HepG2 (cell line): Measurements from ENCODE around the gene HYAL1. TPM values are rescaled to one million over a fixed set of nuclear protein-coding genes. Genes with fewer than 3 reads are reported as not detected.

Experiments
- ATAC-seq: fragments of 200-7000 bp; cut with Tn5 transposase; 3 replicates; pipeline ENCODE4 v1.9.1; 2020; ENCODE audit warnings: mild to moderate bottlenecking, moderate library complexity
- BruUV-seq: library from RNA; stranded (reverse); fragments of 400-500 nt; replicated peaks from 2 replicates; lab custom pipeline; 2021; lab: Mats Ljungman, UMichigan
- CTCF ChIA-PET: fragments of 300-600 bp; formaldehyde crosslinking; extraction: SDS; loops from one replicate; lab custom pipeline; 2021; ENCODE audit warnings: low total read pairs, inconsistent platforms, low intra/inter-chr PET ratio; lab: Yijun Ruan, JAX
- POLR2A ChIA-PET: fragments of 350-600 bp; sonication (Branson Sonifier 250); formaldehyde crosslinking; loops from one replicate; lab custom pipeline; 2020; ENCODE audit warnings: antibody characterized with exemption, inconsistent platforms; lab: Yijun Ruan, JAX
- DNase-seq: peaks from one replicate; pipeline ENCODE4 v3.0.0-alpha.2; 2015; ENCODE audit warnings: low spot score
- FAIRE-seq: peaks from 3 replicates; lab custom pipeline; 2011; peaks lifted over from hg19 to GRCh38; lab: Jason Lieb, UNC
- H2AFZ ChIP-seq: one replicate; pipeline ENCODE4 v1.6.1; 2011; ENCODE audit warnings: low read length, inconsistent platforms
- H3K27ac ChIP-seq: fragments of 300-600 bp; 3 replicates; pipeline ENCODE4 v1.8.0; 2011; ENCODE audit warnings: mixed run types, mild to moderate bottlenecking, mixed read lengths, low read length, inconsistent platforms; ENCODE audit not compliant: insufficient read depth; ENCODE audit errors: extremely low read length
- H3K27me3 ChIP-seq, 2 experiments: fragments of 200-600 bp in 1 of 2; 2 replicates in 1 of 2; 3 replicates in 1 of 2; pipeline versions ENCODE4 v1.6.0 to v1.8.0; 2011; ENCODE audit warnings: low read length in 2 of 2, mild to moderate bottlenecking in 2 of 2, moderate library complexity in 2 of 2, inconsistent platforms in 1 of 2; ENCODE audit not compliant: insufficient read depth in 2 of 2, control insufficient read depth in 1 of 2
- H3K36me3 ChIP-seq, 2 experiments: fragments of 200-600 bp in 1 of 2; replicated peaks in 1 of 2; 2 replicates in 1 of 2; 3 replicates in 1 of 2; pipeline versions ENCODE4 v1.5.1 to v1.8.0; 2011; ENCODE audit warnings: low read length in 2 of 2, inconsistent platforms in 1 of 2; ENCODE audit not compliant: insufficient read depth in 2 of 2, control insufficient read depth in 1 of 2
- H3K4me1 ChIP-seq: 2 replicates; pipeline ENCODE4 v1.5.1; 2012; ENCODE audit warnings: low read length, inconsistent platforms; ENCODE audit not compliant: insufficient read depth
- H3K4me2 ChIP-seq: 2 replicates; pipeline ENCODE4 v1.6.0; 2011; ENCODE audit warnings: low read depth, low read length, inconsistent platforms
- H3K4me3 ChIP-seq, 3 experiments: fragments of 200-600 bp in 1 of 3; sonication (generic), shearing (Covaris generic) in 1 of 3; replicated peaks in 1 of 3; 2 replicates each; pipeline ENCODE4 v1.5.1; 2011 to 2016; ENCODE audit warnings: low read length in 3 of 3, inconsistent platforms in 2 of 3, low read depth in 2 of 3, mild to moderate bottlenecking in 2 of 3, control low read depth in 1 of 3, mixed read lengths in 1 of 3; ENCODE audit not compliant: insufficient read depth in 1 of 3
- H3K79me2 ChIP-seq: one replicate; pipeline ENCODE4 v1.6.1; 2011; ENCODE audit warnings: low read length, inconsistent platforms; ENCODE audit not compliant: insufficient read depth
- H3K9ac ChIP-seq: 2 replicates; pipeline ENCODE4 v1.6.0; 2011; ENCODE audit warnings: mild to moderate bottlenecking, low read depth, low read length, inconsistent platforms; ENCODE audit not compliant: insufficient read depth
- H3K9me3 ChIP-seq: 2 replicates; pipeline ENCODE4 v1.5.1; 2012; ENCODE audit warnings: mild to moderate bottlenecking, low read length
- H4K20me1 ChIP-seq: 2 replicates; pipeline ENCODE4 v1.6.0; 2011; ENCODE audit warnings: inconsistent platforms, mild to moderate bottlenecking, low read length, moderate library complexity; ENCODE audit not compliant: insufficient read depth
- ARID4A ChIP-seq: sonication (generic); formaldehyde crosslinking; IDR thresholded peaks from 2 replicates; pipeline ENCODE4 v1.5.0; 2020; ENCODE audit warnings: mild to moderate bottlenecking, missing genetic modification reagents, borderline replicate concordance
- ARNT ChIP-seq: fragments of 450-650 bp; IDR thresholded peaks from 2 replicates; pipeline ENCODE4 v1.6.1; 2017
- ATM ChIP-seq: fragments of 450-650 bp; IDR thresholded peaks from 2 replicates; pipeline ENCODE4 v1.7.1; 2017; ENCODE audit warnings: mild to moderate bottlenecking, borderline replicate concordance
- ELF3 ChIP-seq: IDR thresholded peaks from 2 replicates; pipeline ENCODE4 v1.6.1; 2016; ENCODE audit warnings: missing genetic modification reagents, missing compliant biosample characterization
- HIC2 ChIP-seq: sonication (generic); formaldehyde crosslinking; IDR thresholded peaks from 2 replicates; pipeline ENCODE4 v1.9.0; 2022; ENCODE audit warnings: low read depth, missing genetic modification reagents
- PPARG ChIP-seq: conservative IDR thresholded peaks from 2 replicates; pipeline ENCODE4 v1.6.1; 2016; ENCODE audit warnings: missing biosample characterization, missing genetic modification reagents
- SIN3B ChIP-seq: fragments of 150-350 bp; IDR thresholded peaks from 2 replicates; pipeline ENCODE4 v1.6.1; 2014; ENCODE audit warnings: low read length
- SNAI1 ChIP-seq: sonication (generic); formaldehyde crosslinking; IDR thresholded peaks from 2 replicates; pipeline ENCODE4 v1.5.0; 2020; ENCODE audit warnings: mild to moderate bottlenecking, missing genetic modification reagents, borderline replicate concordance
- SSRP1 ChIP-seq: IDR thresholded peaks from 2 replicates; pipeline ENCODE4 v1.6.1; 2016; ENCODE audit warnings: control low read depth
- TARDBP ChIP-seq: sonication (generic); formaldehyde crosslinking; IDR thresholded peaks from 2 replicates; pipeline ENCODE4 v1.8.0; 2022; ENCODE audit warnings: mild to moderate bottlenecking, missing genetic modification reagents
- ZBTB37 ChIP-seq: sonication (generic); formaldehyde crosslinking; IDR thresholded peaks from 2 replicates; pipeline ENCODE4 v1.4.0; 2020; ENCODE audit warnings: mild to moderate bottlenecking, missing genetic modification reagents
- ZBTB8A ChIP-seq: sonication (generic); formaldehyde crosslinking; IDR thresholded peaks from 2 replicates; pipeline ENCODE4 v1.4.0; 2020; ENCODE audit warnings: mild to moderate bottlenecking, low read depth, missing genetic modification reagents, borderline replicate concordance
- ZNF224 ChIP-seq: sonication (generic); formaldehyde crosslinking; IDR thresholded peaks from 2 replicates; pipeline ENCODE4 v1.5.0; 2020; ENCODE audit warnings: mild to moderate bottlenecking, missing genetic modification reagents
- ZNF260 ChIP-seq: sonication (generic); formaldehyde crosslinking; IDR thresholded peaks from 2 replicates; pipeline ENCODE4 v1.4.0; 2020; ENCODE audit warnings: missing genetic modification reagents, low read depth, mild to moderate bottlenecking, borderline replicate concordance
- ZNF83 ChIP-seq: sonication (generic); formaldehyde crosslinking; IDR thresholded peaks from 2 replicates; pipeline ENCODE4 v1.4.0; 2020; ENCODE audit warnings: missing genetic modification reagents, mild to moderate bottlenecking, borderline replicate concordance
- WGBS: methylation state at CpG from one replicate; pipeline ENCODE4 v1.1.6; 2017; ENCODE audit warnings: low lambda C conversion rate; 5-methylcytosine and 5-hydroxymethylcytosine counted together
- in situ Hi-C: cut with HindIII; loops from 2 replicates; pipeline ENCODE4 v1.10.0; 2017; ENCODE audit warnings: low pct_unique_long_range_greater_than_20kb; ENCODE audit not compliant: extremely low pct_ligation_motif_present
- intact Hi-C: fragments of 100-400 bp; cut with micrococcal nuclease; formaldehyde crosslinking; loops from one replicate; pipeline ENCODE4 v1.10.0; 2022; ENCODE audit not compliant: unreplicated experiment
- polyA plus RNA-seq, 8 experiments: library from polyadenylated mRNA; depleted of rRNA in 3 of 8; stranded (reverse) in 7 of 8; unstranded in 1 of 8; fragments of >200 nt; fragmentation: Illumina TruSeq in 4 of 8; extraction: Trizol in 4 of 8; gene quantifications; 2 replicates each; pipeline versions ENCODE4 v1.2.1 to v1.2.3, GENCODE V29; 2011 to 2016; ENCODE audit warnings: low read depth in 4 of 8, missing spikeins in 1 of 8, mixed read lengths in 1 of 8; ENCODE audit not compliant: insufficient read depth in 1 of 8
- total RNA-seq, 5 experiments: library from RNA; depleted of rRNA; stranded (reverse); fragments of >200 nt; fragmentation: Illumina TruSeq; extraction: Trizol; gene quantifications; 2 replicates each; pipeline ENCODE4 v1.2.3, GENCODE V29; 2016; ENCODE audit warnings: low read depth in 1 of 5
- TF ChIP-seq, protein P1 (sequence below): sonication (generic); formaldehyde crosslinking; IDR thresholded peaks from 2 replicates; pipeline ENCODE4 v1.4.0; 2020; ENCODE audit warnings: missing genetic modification reagents
- TF ChIP-seq, protein P2 (sequence below): sonication (generic); formaldehyde crosslinking; IDR thresholded peaks from 2 replicates; pipeline ENCODE4 v1.4.0; 2020; ENCODE audit warnings: missing genetic modification reagents

The HYAL1 gene
- total and polyA plus RNA-seq, 2 of the 13 experiments (the other 11 are each of a cell fraction or from before 2014, with no cell fraction given) = 76.5 to 193 TPM

DNA sequence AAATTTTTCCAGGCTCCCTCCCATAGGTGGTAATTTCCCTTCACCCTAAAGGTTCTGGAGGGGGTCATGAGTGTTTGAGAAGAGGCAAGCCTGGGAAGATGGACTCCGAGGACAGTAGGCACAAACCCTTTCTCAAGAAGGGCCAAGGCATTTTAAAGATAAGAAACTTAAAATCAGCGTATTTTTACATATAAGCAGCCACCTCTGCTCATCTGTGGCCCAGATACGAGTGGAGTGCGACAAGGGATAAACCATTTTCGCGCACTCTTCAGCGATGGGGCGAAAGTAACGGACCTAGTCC lies 36.7 kb upstream of the HYAL1 start:
- H2AFZ ChIP-seq = no peak overlapping the region
- DNase-seq = no peak
- no peak overlapping the region for H3K4me3 ChIP-seq
- CTCF ChIA-PET = no interaction called here
- intact Hi-C loops = loop anchor here (10.0 kb wide), 1 partner anchor 205 kb away; no protein-coding TSS in a partner anchor
- TF ChIP-seq, protein P1, sequence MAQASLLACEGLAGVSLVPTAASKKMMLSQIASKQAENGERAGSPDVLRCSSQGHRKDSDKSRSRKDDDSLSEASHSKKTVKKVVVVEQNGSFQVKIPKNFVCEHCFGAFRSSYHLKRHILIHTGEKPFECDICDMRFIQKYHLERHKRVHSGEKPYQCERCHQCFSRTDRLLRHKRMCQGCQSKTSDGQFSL = no peak
- TF ChIP-seq ZNF260 = no peak
- no peak for TF ChIP-seq ZNF83 (CRISPR knock-in tag)
- TF ChIP-seq, protein P2, sequence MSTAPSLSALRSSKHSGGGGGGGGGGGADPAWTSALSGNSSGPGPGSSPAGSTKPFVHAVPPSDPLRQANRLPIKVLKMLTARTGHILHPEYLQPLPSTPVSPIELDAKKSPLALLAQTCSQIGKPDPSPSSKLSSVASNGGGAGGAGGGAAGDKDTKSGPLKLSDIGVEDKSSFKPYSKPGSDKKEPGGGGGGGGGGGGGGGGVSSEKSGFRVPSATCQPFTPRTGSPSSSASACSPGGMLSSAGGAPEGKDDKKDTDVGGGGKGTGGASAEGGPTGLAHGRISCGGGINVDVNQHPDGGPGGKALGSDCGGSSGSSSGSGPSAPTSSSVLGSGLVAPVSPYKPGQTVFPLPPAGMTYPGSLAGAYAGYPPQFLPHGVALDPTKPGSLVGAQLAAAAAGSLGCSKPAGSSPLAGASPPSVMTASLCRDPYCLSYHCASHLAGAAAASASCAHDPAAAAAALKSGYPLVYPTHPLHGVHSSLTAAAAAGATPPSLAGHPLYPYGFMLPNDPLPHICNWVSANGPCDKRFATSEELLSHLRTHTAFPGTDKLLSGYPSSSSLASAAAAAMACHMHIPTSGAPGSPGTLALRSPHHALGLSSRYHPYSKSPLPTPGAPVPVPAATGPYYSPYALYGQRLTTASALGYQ (CRISPR knock-in tag) = no peak
- no peak for TF ChIP-seq SNAI1 (CRISPR knock-in tag)
- no peak for TF ChIP-seq TARDBP (CRISPR knock-in tag)
- no peak for TF ChIP-seq ARID4A (CRISPR knock-in tag)
- TF ChIP-seq ARNT = no peak
- no peak for TF ChIP-seq ZBTB8A
- no peak for TF ChIP-seq SIN3B
- TF ChIP-seq ATM = no peak
- no peak for TF ChIP-seq ELF3 (CRISPR knock-in tag)
- no peak for TF ChIP-seq ZNF224 (CRISPR knock-in tag)
- no peak for TF ChIP-seq PPARG (CRISPR knock-in tag)
- TF ChIP-seq SSRP1 (CRISPR knock-in tag) = no peak
- no peak for TF ChIP-seq ZBTB37 (CRISPR knock-in tag)
- no peak for TF ChIP-seq HIC2 (CRISPR knock-in tag)
- TF ChIP-seq, all 625 proteins: peak for 0
- 91% methylated on average over 9 of the region's 9 CpGs for WGBS
- FAIRE-seq = no peak
- Histone ChIP-seq H3K4me1 (peaks cover 57% of the 10 kb centered on the region), H3K9me3 (no peaks in the 10 kb centered on the region), H3K9ac (no peak overlapping the region), H3K79me2 (peaks cover 18% of the 10 kb centered on the region), H3K27me3 (peaks cover 1 to 2% of the 10 kb centered on the region in 2 experiments; a peak in 1 of 5 replicates), H4K20me1 (no peaks in the 10 kb centered on the region; the same call in 1 of the 2 replicates), H3K4me2 (no peak overlapping the region), H3K27ac (no peak overlapping the region), H3K36me3 (no peaks in the 10 kb centered on the region)
- in situ Hi-C loops = loop anchor here (10.0 kb wide), 1 partner anchor 205 kb away; no protein-coding TSS in a partner anchor
- POLR2A ChIA-PET = no interaction called here
- BruUV-seq = no TSS peak
- no peak for ATAC-seq
